Endometrial microvascular endothelial cells (primary cell): ENCODE measurements around the gene NUP155. TPM values are rescaled to one million over a fixed set of nuclear protein-coding genes. Genes with fewer than 3 reads are reported as not detected.
"Not testable (repeated sequence)": the region's sequence is repeated elsewhere in the genome, so short reads cannot be mapped to it uniquely, and the experiment has no call there.

Source experiments
- in situ Hi-C: cut with HindIII; loops from 2 replicates; pipeline ENCODE4 v1.10.0; 2017; ENCODE audit warnings: low sequenced_read_pairs, low pct_unique_long_range_greater_than_20kb; ENCODE audit errors: inconsistent ontology term
- total RNA-seq: library from RNA; depleted of rRNA; stranded (reverse); fragments of >200 nt; gene quantifications from one replicate; pipeline ENCODE4 v1.2.3, GENCODE V29; 2015; ENCODE audit errors: inconsistent ontology term

NUP155 gene
- total RNA-seq, 1 donor from 2014 or later, result 37.7 TPM

DNA sequence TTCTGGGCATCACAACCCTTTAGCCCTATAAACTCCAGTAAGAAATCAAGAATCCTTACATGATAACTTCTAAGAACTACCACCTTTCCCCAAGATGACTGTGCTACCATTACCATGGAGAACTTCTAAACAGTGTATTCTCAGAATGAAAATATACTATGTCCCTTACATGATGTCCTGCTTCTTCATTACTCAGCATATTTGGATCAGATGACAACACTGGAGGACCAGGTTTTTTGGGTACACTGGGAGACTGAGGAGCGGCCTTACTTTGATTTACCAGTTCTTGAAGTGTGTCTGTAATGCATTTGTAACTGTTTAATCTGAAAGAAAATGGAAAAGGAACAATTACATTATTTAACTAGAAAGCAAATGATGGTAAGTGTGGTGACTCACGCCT lies 66.0 kb downstream of the NUP155 start:
- in situ Hi-C loops, result no loop called here

DNA sequence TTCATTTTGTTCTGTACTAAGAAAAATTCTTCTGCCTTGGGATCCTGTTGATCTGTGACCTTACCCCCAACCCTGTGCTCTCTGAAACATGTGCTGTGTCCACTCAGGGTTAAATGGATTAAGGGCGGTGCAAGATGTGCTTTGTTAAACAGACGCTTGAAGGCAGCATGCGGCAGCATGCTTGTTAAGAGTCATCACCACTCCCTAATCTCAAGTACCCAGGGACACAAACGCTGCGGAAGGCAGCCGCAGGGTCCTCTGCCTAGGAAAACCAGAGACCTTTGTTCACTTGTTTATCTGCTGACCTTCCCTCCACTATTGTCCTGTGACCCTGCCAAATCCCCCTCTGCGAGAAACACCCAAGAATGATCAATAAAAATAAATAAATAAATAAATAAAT lies 74.6 kb downstream of the NUP155 start:
- in situ Hi-C loops, result not testable (repeated sequence)

DNA sequence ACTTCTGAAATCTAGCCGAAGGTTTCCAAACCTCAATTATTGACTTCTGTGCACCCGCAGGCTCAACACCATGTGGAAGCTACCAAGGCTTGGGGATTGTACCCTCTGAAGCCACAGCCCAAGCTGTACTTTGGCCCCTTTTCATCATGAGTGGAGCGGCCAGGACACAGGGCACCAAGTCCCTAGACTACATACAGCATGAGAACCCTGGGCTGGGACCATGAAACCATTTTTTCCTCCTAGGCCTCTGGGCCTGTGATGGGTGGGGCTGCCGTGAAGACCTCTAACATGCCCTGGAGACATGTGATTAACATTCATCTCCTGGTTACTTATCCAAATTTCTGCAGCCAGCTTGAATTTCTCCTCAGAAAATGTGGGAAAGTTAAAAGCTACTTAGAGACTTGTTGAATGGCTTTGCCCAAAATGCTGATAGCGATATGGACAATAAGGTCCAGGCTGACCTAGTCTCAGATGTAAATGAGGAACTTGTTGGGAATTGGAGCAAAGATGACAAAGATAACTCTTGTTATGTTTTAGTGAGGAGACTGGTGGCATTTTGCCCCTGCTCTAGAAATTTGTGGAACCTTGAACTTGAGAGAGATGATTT lies 87.6 kb downstream of the NUP155 start:
- in situ Hi-C loops, result no loop called here

DNA sequence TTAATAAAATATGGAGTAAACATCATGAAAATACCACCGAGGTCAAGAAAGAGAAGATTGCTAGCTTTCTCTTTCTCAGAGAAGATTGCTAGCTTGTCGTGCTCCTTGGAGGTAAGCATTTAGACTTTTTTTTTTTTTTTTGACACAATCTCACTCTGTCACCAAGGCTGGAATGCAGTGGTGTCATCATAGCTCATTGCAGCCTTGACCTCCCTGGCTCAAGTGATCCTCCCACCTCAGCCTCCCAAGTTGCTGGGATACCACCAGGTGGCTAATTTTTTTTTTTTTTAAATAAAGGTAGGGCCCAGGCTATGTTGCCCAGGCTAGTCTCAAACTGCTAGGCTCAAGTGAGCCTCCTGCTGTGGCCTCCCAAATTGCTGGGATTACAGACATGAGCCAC lies 95.4 kb downstream of the NUP155 start:
- in situ Hi-C loops, result no loop called here

DNA sequence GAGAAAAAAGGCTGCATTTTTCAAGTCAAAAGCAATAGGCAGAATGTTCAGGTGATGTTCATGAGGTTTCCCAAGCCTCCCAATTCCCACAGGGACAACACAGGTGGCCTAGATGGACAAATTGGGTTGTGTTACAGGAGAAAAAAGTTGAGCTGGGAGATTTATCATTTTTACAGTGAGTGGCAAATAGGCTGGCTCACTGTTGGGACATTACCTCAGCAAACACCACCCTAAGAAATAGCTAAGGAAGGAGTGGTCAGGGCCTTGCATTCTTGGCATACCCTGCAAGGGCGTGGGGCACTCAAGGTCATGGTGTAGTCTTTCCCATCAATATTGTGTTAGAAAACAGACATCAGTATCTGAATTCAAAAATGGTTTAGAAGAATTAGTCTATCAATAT lies 98.4 kb downstream of the NUP155 start:
- in situ Hi-C loops, result no loop called here

DNA sequence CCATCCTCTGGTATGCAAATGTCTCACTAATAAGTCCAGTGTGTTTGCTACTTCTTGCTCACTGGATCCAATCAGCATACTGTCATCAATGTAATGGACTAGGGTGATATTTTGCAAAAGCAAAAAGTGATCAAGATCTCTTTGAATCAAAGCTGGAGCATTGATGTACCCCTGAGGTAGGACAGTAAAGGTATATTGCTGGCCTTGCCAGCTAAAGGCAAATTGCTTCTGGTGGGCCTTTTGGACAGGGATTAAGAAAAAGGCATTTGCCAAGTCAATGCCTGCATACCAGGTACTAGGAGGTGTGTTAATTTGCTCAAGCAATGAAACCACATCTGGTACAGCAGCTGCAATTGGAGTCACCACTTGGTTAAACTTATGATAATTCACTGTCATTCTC lies 102.8 kb downstream of the NUP155 start:
- in situ Hi-C loops, result not testable (repeated sequence)

DNA sequence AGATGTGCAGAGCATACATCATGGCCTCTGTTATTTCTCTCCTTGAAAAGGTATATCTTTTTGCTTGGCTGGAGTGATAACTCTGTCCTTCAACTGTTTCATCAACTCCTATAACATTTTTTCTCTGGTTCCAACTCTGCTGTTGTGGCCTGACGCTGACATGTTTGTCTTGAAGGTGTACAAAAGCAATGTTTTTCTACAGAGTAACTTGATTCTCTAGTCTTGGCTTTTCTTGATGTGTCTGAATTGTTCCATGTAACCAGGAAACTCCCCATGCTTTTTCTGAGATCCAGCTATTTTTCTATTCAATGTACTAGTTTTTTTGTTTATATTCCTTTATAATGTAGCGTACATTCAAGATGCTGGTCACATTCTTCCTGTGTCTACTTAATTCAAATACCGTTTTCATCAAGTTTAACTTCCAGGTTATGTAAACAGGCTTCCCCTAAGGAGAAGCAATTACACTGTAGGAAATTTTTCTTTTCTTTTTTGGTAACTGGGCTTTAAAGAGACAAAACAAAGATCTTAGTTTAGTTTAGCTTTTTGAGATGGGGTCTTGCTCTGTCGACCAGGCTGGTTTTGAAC lies 115.0 kb downstream of the NUP155 start:
- in situ Hi-C loops, result no loop called here

DNA sequence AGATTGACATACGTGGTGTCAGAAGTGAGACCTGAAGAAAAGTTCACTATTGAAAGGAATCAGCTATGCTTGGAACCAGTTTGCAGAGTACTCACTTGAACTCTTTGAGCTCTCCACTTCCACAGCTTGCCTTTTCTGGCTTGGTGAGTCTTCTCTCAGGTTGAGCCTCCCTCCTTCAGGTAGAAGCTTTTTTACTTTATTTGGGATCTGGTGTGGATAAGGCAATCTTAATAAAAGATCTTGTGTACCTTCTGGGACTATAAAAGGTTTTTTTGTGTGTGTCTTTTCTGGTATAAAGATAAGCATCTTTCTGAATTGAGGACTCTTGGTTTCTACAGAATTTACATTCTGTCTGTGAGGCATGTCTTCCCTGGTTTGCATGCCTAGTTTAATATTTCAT lies 116.3 kb downstream of the NUP155 start:
- in situ Hi-C loops, result no loop called here

DNA sequence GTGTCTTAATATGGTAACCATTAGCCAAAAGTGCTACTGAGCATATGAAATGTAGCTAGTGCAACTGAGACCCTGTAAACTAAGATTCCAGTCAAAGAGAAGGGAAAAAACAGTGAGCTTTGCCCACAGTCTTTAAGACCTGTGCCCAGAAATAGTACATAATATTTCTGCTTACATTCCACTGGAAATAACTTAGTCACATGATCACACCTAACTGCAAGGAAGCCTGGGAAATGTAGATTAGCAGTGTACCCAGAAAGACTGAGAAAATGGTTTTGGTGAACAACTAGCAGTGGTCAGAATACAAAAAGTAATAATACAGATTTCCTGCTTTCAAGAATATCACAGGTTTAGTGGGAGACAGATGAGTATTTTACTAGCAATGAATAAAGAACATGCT lies 119.2 kb downstream of the NUP155 start:
- in situ Hi-C loops, result no loop called here

DNA sequence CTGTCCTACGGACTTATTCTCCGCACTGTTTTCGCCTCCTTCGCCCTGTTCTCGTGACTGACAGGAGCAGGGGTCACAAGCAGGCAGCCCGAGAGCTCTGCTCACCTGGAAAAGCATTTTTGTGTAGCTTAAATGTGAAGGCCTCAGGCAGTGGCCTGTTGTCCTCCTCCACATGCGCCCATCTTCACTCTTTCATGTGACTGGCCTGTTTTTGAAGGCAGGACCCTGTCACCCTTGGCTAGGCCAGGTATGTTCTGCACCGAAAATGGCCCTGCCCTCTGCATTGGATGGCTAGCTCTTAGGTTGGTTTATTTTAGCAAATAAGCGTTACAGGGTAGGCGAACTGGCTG lies 121.1 kb downstream of the NUP155 start:
- in situ Hi-C loops, result no loop called here

DNA sequence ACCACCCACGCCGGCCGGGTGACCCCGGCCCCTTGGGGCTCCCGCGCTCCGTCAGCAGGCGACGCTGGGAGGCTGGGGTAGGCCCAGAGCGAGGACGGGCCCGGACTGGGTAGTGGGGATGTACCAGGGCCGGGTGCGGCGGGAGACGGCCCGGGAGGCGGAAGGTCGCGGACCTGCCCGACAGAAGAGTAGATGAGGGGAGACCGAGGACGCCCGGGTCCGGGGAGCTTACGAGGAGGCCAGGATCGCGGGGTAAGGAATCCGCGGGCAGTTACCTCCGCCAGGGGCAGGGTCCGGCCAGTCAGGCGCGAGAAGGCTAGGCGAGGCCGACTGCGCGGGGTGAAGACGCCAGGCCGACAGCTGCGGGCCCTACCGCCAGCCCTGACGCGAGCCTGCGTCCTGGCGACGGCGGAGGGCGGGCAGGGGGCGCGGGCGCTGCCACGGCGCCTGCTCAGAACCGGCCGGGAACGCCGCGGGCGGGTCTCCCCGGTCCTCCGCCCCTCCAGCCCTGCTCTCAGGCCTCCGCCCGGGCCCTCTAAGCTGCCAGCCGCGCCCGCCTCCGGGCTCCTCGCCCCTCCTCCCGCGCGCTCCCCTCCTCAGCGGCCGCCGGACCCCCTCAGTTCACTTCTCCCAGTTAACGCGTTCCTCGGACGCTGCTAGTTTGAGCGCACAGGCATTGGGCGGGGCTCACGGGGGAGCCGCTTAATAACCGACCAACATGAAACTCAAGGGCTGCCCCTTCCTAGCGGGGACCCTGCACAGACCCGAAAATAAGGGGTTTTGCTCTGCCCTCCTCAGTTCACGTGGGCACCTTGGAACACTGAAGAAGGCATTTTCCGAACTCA lies 121.7 kb downstream of the NUP155 start, which contains the start of gene CPLANE1:
Gene CPLANE1, minus strand, starts transcription at position 407 of the 845 bp plus-strand sequence. CDS start 1,678 bp downstream, outside the sequence.
- in situ Hi-C loops, result no loop called here

DNA sequence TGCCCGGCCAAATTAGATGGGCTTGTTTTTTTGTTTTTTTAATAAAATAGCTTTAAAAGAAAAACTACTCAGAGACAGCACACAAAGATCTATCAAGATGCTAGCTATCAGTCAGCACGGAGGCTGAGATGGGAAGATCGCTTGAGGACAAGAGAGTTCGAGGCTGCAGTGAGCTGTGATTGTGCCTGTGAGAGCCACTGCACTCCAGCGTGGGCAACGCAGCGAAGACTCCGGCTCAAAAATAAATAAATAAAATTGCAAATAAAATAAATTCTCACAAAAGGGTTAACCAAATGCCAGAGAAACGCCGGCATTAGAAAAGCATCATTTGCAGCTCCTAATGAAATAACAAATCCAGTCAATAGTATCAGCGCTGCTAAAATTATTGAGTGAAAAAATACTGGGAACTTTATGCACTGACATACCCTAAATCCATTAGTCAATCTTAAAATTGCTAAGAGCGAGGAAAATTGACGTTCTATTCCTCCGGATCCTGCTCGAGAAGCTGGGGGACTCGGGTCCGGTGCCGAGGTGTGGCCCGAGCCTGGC lies 122.4 kb downstream of the NUP155 start:
- in situ Hi-C loops, result no loop called here

DNA sequence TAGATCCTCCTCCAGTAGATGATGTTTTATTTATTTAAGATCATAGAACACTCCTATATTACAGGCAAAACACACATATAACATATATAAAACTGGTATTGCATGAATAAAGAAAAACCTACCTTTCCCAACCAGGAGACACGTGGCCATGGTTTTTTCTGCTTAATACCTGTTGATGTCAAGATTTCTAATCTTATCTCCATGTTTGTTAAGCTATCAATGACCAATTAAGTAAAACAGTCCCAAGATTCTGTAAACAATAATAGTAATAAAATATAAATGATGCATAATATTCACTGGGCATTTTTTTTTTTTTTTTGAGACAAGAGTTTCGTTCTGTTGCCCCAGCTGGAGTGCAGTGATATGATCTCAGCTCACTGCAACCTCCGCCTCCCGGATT lies 123.4 kb downstream of the NUP155 start:
- in situ Hi-C loops, result no loop called here

DNA sequence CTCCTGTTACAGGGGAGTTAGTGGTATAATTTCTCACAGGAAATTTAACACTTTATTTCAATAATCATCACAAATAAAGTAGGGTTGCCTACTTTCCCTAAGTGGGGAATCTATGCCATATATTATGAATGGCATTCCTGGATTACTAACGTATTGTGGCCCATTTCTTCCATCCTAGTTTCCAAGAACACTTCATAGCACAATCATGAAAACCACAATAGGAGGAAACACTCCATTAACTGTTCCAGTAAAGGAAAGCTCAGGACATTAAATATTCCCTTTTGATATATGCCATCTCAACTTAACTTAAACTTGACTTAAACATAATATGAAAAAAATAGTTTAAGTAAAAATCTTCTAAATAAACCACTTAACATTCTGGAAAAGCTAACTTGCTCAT lies 123.9 kb downstream of the NUP155 start:
- in situ Hi-C loops, result no loop called here

Other genes starting within 250 kb of the NUP155 start
- gene CPLANE1, start 121.7 kb downstream of the NUP155 start, total RNA-seq, result 13.9 TPM
- 19.3 TPM for gene WDR70, start 8.2 kb upstream of the NUP155 start, total RNA-seq